Ovary (tissue), 3 donors: Measurements from ENCODE around the gene COL21A1.

Experiments used
- EP300 ChIP-seq: sonication (generic); formaldehyde crosslinking; IDR thresholded peaks from one replicate; pipeline ENCODE4 v1.6.1; 2017; ENCODE audit warnings: antibody characterized with exemption
- POLR2A ChIP-seq: fragments of 450-650 bp; IDR thresholded peaks from one replicate; pipeline ENCODE4 v1.6.1; 2017; ENCODE audit warnings: antibody characterized with exemption, mild to moderate bottlenecking, moderate library complexity
- TF ChIP-seq, protein P1 (sequence below), 3 donors: fragments of 450-650 bp in 2 of 3; fragments of 200-600 bp in 1 of 3; IDR thresholded peaks; one replicate each; pipeline versions ENCODE4 v1.5.1 to v1.8.0; 2016 to 2022; ENCODE audit warnings: antibody characterized with exemption in 3 of 3, mild to moderate bottlenecking in 1 of 3
- donor health status: DM: no; HTN: no; CAD: no.

DNA sequence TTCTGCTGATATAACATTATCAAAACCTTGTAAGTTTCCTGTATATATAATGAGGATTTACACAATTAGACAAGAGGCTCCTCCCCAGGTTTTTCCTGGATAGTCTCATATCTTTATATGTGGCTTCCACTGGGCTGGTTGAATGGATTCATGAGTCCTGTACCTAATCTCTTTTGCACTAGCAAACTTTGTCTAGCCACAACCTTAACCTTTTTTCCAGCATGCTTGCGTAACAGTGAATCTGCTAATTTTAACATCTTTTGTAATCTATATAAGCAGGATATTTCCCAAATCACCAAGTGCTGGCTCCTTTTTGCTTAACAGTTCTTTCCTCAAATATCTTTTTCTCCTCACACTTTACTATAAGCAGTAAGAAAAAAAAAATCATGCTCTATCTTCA is 153.6 kb downstream of the COL21A1 start:
- TF ChIP-seq, protein P1, sequence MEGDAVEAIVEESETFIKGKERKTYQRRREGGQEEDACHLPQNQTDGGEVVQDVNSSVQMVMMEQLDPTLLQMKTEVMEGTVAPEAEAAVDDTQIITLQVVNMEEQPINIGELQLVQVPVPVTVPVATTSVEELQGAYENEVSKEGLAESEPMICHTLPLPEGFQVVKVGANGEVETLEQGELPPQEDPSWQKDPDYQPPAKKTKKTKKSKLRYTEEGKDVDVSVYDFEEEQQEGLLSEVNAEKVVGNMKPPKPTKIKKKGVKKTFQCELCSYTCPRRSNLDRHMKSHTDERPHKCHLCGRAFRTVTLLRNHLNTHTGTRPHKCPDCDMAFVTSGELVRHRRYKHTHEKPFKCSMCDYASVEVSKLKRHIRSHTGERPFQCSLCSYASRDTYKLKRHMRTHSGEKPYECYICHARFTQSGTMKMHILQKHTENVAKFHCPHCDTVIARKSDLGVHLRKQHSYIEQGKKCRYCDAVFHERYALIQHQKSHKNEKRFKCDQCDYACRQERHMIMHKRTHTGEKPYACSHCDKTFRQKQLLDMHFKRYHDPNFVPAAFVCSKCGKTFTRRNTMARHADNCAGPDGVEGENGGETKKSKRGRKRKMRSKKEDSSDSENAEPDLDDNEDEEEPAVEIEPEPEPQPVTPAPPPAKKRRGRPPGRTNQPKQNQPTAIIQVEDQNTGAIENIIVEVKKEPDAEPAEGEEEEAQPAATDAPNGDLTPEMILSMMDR (IDR thresholded peaks at IDR 0.05), result no peak
- TF ChIP-seq EP300 (no peak), POLR2A (no peak)
